ENCODE results near the gene TBX3.

The TBX3 gene

DNA sequence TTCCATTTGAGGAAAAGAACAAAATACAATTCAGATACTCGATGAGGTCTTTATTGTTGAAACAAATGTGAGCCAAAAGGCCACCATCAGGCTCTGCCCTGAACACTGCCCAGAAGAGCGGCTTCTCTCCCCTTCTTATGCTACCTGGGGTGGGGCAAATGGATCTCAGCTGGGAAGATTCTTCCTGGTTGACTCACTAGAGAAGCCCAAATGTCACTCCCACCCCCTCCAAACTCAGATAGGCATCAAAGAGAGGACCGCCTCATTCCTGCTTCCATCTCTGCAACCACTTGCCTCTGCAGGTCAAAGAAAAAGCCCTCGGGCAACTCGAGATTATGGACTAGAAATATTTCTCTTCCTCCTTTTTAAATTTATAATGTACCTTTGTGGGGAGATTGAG is 55.8 kb downstream of the TBX3 start:
- TF ChIP-seq CTCF (IDR thresholded peaks at IDR 0.05; ENCODE audit: low read depth, low read length, missing control alignments), result no peak
- DNase-seq (ENCODE audit: low read depth), result no peak
- no peak overlapping the region for H3K4me3 ChIP-seq (ENCODE audit: low read depth, low read length)

DNA sequence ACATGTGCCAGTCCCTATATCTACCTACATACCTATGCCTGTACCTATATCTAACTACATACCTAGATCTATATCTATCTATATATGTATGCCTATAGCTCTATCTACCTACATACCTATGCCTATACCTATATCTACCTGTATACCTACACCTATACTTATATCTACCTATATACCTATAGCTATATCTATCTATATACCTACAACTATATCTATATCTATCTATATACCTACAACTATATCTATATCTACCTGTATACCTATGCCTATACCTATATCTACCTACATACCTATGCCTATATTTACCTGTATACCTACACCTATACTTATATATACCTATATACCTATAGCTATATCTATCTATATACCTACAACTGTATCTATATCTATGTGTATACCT is 56.6 kb downstream of the TBX3 start:
- no peak for TF ChIP-seq CTCF (IDR thresholded peaks at IDR 0.05; ENCODE audit: low read depth, low read length, missing control alignments)
- DNase-seq (ENCODE audit: low read depth), result no peak
- H3K4me3 ChIP-seq (ENCODE audit: low read depth, low read length), result no peak overlapping the region

DNA sequence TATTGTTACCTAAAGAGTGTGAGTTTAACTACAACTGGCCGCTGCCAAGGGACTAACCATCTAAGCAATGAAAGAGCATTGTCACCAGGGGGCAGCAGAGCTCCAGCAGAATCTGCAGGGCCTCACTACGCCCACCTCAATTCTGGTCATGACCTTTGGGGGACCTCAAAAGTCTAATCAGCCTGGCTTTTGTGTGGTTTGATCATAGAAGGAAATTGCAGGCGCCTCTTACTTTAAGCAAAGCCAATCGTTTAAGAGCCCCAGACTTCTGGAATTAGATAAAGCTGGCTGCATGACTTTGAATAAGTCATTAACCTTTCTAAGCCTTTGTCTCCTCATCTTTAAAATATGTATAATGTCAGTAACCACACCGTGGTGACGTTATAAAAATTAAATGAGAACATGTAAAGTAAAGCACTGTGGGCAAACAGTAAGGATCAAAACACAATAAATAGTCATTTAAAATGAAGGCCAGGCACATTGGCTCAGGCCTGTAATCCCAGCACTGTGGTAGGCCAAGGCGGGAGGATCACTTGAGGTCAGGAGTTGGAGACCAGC is 58.6 kb downstream of the TBX3 start:
- DNase-seq (ENCODE audit: low read depth), result peak; percentile 2
- peak; percentile 78 for TF ChIP-seq CTCF (IDR thresholded peaks at IDR 0.05; ENCODE audit: low read depth, low read length, missing control alignments)
- H3K4me3 ChIP-seq (ENCODE audit: low read depth, low read length), result no peak overlapping the region

GRCh38 chr12:114623737-114624136 is 60.2 kb downstream of the TBX3 start:
- no peak overlapping the region for H3K4me3 ChIP-seq (ENCODE audit: low read depth, low read length)
- TF ChIP-seq CTCF (IDR thresholded peaks at IDR 0.05; ENCODE audit: low read depth, low read length, missing control alignments), result no peak
- no peak for DNase-seq (ENCODE audit: low read depth)
